ENCODE data around the gene CASQ1.

DNA sequence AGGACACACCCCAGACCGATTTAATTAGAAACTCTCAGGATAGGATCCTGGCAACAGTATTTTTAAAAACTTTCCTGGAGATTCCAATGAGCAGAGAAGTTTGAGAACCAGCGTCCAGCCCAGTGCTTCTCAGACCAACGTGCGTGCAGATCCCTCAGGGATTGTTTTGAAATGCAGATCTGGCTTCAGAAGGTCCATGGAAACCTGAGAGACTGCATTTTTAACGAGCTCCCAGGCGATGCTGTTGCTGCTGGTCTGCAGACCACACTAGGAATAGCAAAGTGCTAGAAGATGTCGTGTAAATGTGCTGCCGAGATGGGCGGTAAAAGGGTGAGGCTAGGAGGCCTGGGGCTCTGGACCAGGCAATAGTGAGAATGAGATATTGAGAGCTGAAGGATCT lies 18.4 kb upstream of the CASQ1 start:
- no peak for TF ChIP-seq FOXK2 (IDR thresholded peaks at IDR 0.05)
- no peak for TF ChIP-seq FOXA1 (IDR thresholded peaks at IDR 0.05)
- TF ChIP-seq NFRKB (IDR thresholded peaks at IDR 0.05) = no peak
- no peak for TF ChIP-seq SP1 (IDR thresholded peaks at IDR 0.05)
- TF ChIP-seq HDGF (IDR thresholded peaks at IDR 0.05; ENCODE audit: borderline replicate concordance) = no peak
- TF ChIP-seq, protein P1, sequence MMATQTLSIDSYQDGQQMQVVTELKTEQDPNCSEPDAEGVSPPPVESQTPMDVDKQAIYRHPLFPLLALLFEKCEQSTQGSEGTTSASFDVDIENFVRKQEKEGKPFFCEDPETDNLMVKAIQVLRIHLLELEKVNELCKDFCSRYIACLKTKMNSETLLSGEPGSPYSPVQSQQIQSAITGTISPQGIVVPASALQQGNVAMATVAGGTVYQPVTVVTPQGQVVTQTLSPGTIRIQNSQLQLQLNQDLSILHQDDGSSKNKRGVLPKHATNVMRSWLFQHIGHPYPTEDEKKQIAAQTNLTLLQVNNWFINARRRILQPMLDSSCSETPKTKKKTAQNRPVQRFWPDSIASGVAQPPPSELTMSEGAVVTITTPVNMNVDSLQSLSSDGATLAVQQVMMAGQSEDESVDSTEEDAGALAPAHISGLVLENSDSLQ (IDR thresholded peaks at IDR 0.05) = no peak
- no peak for TF ChIP-seq TARDBP (IDR thresholded peaks at IDR 0.05)
- no peak for TF ChIP-seq BHLHE40 (IDR thresholded peaks at IDR 0.05; ENCODE audit: borderline replicate concordance)

Measured in HEK293T (cell line).